Endothelial cell of umbilical vein (primary cell): ENCODE results near the gene EME2.

ENCODE experiments used
- EZH2 ChIP-seq: IDR thresholded peaks from 2 replicates; pipeline ENCODE4 v1.6.1; 2012; ENCODE audit warnings: borderline replicate concordance, low read depth, mild to moderate bottlenecking, moderate library complexity, low read length, inconsistent platforms; ENCODE audit not compliant: severe bottlenecking
- FOS ChIP-seq: IDR thresholded peaks from 2 replicates; pipeline ENCODE4 v1.6.1; 2011; ENCODE audit warnings: mild to moderate bottlenecking, low read length, moderate library complexity, borderline replicate concordance; ENCODE audit not compliant: insufficient read depth
- GATA2 ChIP-seq: IDR thresholded peaks from 2 replicates; pipeline ENCODE4 v1.7.0; 2011; ENCODE audit warnings: low read depth, mild to moderate bottlenecking, moderate library complexity, mixed read lengths, low read length; ENCODE audit not compliant: insufficient read length, insufficient read depth
- JUN ChIP-seq: IDR thresholded peaks from 2 replicates; pipeline ENCODE4 v1.6.1; 2011; ENCODE audit warnings: borderline replicate concordance, low read depth; ENCODE audit not compliant: insufficient read length, insufficient read depth
- POLR2A ChIP-seq: IDR thresholded peaks from 2 replicates; pipeline ENCODE4 v1.6.1; 2012; ENCODE audit warnings: low read depth, mild to moderate bottlenecking, control low read depth, low read length
- POLR2AphosphoS5 ChIP-seq: IDR thresholded peaks from 2 replicates; pipeline ENCODE4 v1.6.1; 2012; ENCODE audit warnings: low read depth, mild to moderate bottlenecking, control low read depth, low read length, moderate library complexity; ENCODE audit not compliant: insufficient read depth
- TF ChIP-seq, protein P1 (sequence below), 2 donors: IDR thresholded peaks; 1 replicate in 1 of 2; 2 replicates in 1 of 2; pipeline ENCODE4 v1.5.1; 2011; ENCODE audit warnings: low read length in 2 of 2, mild to moderate bottlenecking in 2 of 2, moderate library complexity in 2 of 2, control low read depth in 1 of 2, inconsistent platforms in 1 of 2, low read depth in 1 of 2; ENCODE audit not compliant: insufficient read depth in 1 of 2; ENCODE audit errors: extremely low read depth in 1 of 2
- TF ChIP-seq, protein P2 (sequence below): IDR thresholded peaks from 2 replicates; pipeline ENCODE4 v1.6.1; 2011; ENCODE audit not compliant: insufficient read depth, insufficient read length

DNA sequence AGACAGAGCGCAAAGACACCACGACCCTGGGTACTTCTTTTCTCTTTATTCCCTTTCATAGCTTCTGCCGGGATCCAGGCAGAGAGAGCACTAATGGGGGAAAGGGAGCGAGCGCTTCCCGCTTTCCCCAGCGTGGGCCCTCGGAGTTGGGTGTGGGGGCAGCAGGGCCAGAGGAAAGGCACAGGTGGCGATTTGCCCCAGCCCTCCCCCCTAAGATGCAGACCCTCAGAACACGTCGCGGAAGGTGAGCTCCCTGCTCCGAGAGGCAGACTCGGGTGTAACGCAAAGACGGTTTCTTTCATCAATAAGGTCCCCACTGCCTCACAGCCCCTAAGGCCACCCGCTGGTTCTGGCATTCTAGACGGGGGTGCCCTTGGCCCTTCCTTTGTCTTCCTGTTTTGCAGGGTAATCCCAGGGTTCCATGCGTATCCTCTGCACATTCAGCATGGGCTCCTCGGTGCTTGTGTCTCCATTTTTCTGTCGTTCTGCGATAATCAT is 697 bp upstream of the EME2 start:
- TF ChIP-seq, protein P1, sequence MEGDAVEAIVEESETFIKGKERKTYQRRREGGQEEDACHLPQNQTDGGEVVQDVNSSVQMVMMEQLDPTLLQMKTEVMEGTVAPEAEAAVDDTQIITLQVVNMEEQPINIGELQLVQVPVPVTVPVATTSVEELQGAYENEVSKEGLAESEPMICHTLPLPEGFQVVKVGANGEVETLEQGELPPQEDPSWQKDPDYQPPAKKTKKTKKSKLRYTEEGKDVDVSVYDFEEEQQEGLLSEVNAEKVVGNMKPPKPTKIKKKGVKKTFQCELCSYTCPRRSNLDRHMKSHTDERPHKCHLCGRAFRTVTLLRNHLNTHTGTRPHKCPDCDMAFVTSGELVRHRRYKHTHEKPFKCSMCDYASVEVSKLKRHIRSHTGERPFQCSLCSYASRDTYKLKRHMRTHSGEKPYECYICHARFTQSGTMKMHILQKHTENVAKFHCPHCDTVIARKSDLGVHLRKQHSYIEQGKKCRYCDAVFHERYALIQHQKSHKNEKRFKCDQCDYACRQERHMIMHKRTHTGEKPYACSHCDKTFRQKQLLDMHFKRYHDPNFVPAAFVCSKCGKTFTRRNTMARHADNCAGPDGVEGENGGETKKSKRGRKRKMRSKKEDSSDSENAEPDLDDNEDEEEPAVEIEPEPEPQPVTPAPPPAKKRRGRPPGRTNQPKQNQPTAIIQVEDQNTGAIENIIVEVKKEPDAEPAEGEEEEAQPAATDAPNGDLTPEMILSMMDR (IDR thresholded peaks at IDR 0.05; ENCODE audit: extremely low read depth in 1 of 2, insufficient read depth in 1 of 2, low read depth in 1 of 2, low read length in 2 of 2), result no peak
- no peak for TF ChIP-seq FOS
- TF ChIP-seq POLR2AphosphoS5, result no peak
- no peak for TF ChIP-seq JUN
- no peak for TF ChIP-seq EZH2
- no peak for TF ChIP-seq POLR2A
- TF ChIP-seq, protein P2, sequence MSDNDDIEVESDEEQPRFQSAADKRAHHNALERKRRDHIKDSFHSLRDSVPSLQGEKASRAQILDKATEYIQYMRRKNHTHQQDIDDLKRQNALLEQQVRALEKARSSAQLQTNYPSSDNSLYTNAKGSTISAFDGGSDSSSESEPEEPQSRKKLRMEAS, result no peak
- TF ChIP-seq GATA2, result no peak
